GM18868 (cell line): ENCODE results near the gene AQP9.

Source experiments
- ATAC-seq: cut with Tn5 transposase; IDR thresholded peaks from one replicate; pipeline ENCODE4 v1.9.1; 2021; ENCODE audit warnings: mild to moderate bottlenecking, moderate library complexity; ENCODE audit not compliant: unreplicated experiment

AQP9 gene

GRCh38 chr15:58222679-58223078 lies 84.5 kb downstream of the AQP9 start:
- ATAC-seq, result no peak

GRCh38 chr15:58223432-58223831 lies 85.3 kb downstream of the AQP9 start:
- no peak for ATAC-seq

- no peak for ATAC-seq
Measured at GRCh38 chr15:58224068-58224467, 85.9 kb downstream of the AQP9 start.

- no peak for ATAC-seq
Measured at GRCh38 chr15:58227706-58228543, 89.7 kb downstream of the AQP9 start.

- no peak for ATAC-seq
Measured at GRCh38 chr15:58228718-58229117, 90.5 kb downstream of the AQP9 start.

GRCh38 chr15:58229297-58229768 lies 91.2 kb downstream of the AQP9 start:
- ATAC-seq, result no peak

GRCh38 chr15:58232281-58233065 lies 94.3 kb downstream of the AQP9 start:
- no peak for ATAC-seq

GRCh38 chr15:58233341-58233740 lies 95.2 kb downstream of the AQP9 start:
- ATAC-seq, result no peak
